Measurements from ENCODE around the gene IFNL4.
"Not testable (repeated sequence)": the region's sequence is repeated elsewhere in the genome, so short reads cannot be mapped to it uniquely, and the experiment has no call there.

IFNL4 gene

DNA sequence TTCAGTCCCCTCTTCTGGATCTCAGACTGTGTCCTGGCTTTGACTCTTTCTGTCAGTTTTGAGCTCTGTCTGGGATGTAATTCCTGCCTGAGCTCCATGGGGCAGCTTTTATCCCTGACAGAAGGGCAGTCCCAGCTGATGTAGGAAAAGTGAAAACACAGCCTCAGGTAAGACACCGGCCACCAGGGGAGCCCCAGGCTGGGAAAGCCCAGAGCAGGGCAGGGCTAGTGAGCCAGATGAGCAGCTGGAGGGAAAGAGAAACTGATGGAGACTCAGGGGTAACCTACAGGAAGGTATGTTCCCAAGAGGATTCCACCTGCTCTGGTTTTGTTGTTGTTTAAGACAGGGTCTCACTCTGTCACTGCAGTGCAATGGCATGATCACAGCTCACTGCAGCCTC is 3.5 kb downstream of the IFNL4 start:
- H3K9me3 ChIP-seq (ENCODE audit: control insufficient read depth in 2 of 2, low read length in 2 of 2); H3K4me3 ChIP-seq (ENCODE audit: low read length in 2 of 2); H3K27ac ChIP-seq (ENCODE audit: low read depth in 2 of 2, low read length in 2 of 2); H3K36me3 ChIP-seq (ENCODE audit: control insufficient read depth in 2 of 2, insufficient read depth in 2 of 2, low read length in 2 of 2); H3K4me1 ChIP-seq (ENCODE audit: control insufficient read depth in 2 of 2, insufficient read depth in 2 of 2, low read length in 2 of 2); H3K9ac ChIP-seq (ENCODE audit: low read depth in 1 of 2, low read length in 2 of 2): not testable (repeated sequence)
- H3K27me3 ChIP-seq (ENCODE audit: control insufficient read depth in 2 of 2, insufficient read depth in 2 of 2, low read length in 2 of 2): peaks cover 4 to 17% of the 10 kb centered on the region in 2 donors

GRCh38 chr19:39244410-39245100 is 4.1 kb downstream of the IFNL4 start, which contains the start of gene IFNL3:
Gene IFNL3 (minus strand): TSS chr19:39245006. CDS start chr19:39244967, 39 bp downstream.
- not testable (repeated sequence) for H3K4me3 ChIP-seq (ENCODE audit: low read length in 2 of 2); H3K4me1 ChIP-seq (ENCODE audit: control insufficient read depth in 2 of 2, insufficient read depth in 2 of 2, low read length in 2 of 2); H3K36me3 ChIP-seq (ENCODE audit: control insufficient read depth in 2 of 2, insufficient read depth in 2 of 2, low read length in 2 of 2); H3K27ac ChIP-seq (ENCODE audit: low read depth in 2 of 2, low read length in 2 of 2); H3K9ac ChIP-seq (ENCODE audit: low read depth in 1 of 2, low read length in 2 of 2); H3K9me3 ChIP-seq (ENCODE audit: control insufficient read depth in 2 of 2, low read length in 2 of 2)
- peaks cover 4 to 17% of the 10 kb centered on the region in 2 donors for H3K27me3 ChIP-seq (ENCODE audit: control insufficient read depth in 2 of 2, insufficient read depth in 2 of 2, low read length in 2 of 2)

- not testable (repeated sequence) for H3K36me3 ChIP-seq (ENCODE audit: control insufficient read depth in 2 of 2, insufficient read depth in 2 of 2, low read length in 2 of 2); H3K9ac ChIP-seq (ENCODE audit: low read depth in 1 of 2, low read length in 2 of 2); H3K27ac ChIP-seq (ENCODE audit: low read depth in 2 of 2, low read length in 2 of 2); H3K9me3 ChIP-seq (ENCODE audit: control insufficient read depth in 2 of 2, low read length in 2 of 2); H3K4me3 ChIP-seq (ENCODE audit: low read length in 2 of 2); H3K4me1 ChIP-seq (ENCODE audit: control insufficient read depth in 2 of 2, insufficient read depth in 2 of 2, low read length in 2 of 2)
- peaks cover 4 to 10% of the 10 kb centered on the region in 2 donors for H3K27me3 ChIP-seq (ENCODE audit: control insufficient read depth in 2 of 2, insufficient read depth in 2 of 2, low read length in 2 of 2)
These were observed 4.9 kb downstream of the IFNL4 start for GRCh38 chr19:39243741-39244140.

- Histone ChIP-seq H3K27ac (ENCODE audit: low read depth in 2 of 2, low read length in 2 of 2) (no peak overlapping the region), H3K27me3 (ENCODE audit: control insufficient read depth in 2 of 2, insufficient read depth in 2 of 2, low read length in 2 of 2) (no peaks in the 10 kb centered on the region)
These were observed 8.2 kb downstream of the IFNL4 start for GRCh38 chr19:39240421-39240820.

GRCh38 chr19:39238944-39239343 is 9.7 kb downstream of the IFNL4 start:
- H3K27ac ChIP-seq (ENCODE audit: low read depth in 2 of 2, low read length in 2 of 2): no peak overlapping the region
- H3K9ac ChIP-seq (ENCODE audit: low read depth in 1 of 2, low read length in 2 of 2): no peak overlapping the region
- no peaks in the 10 kb centered on the region for H3K36me3 ChIP-seq (ENCODE audit: control insufficient read depth in 2 of 2, insufficient read depth in 2 of 2, low read length in 2 of 2)
- H3K4me1 ChIP-seq (ENCODE audit: control insufficient read depth in 2 of 2, insufficient read depth in 2 of 2, low read length in 2 of 2): peaks cover 0 to 2% of the 10 kb centered on the region in 2 donors
- no peaks in the 10 kb centered on the region for H3K9me3 ChIP-seq (ENCODE audit: control insufficient read depth in 2 of 2, low read length in 2 of 2)
- H3K27me3 ChIP-seq (ENCODE audit: control insufficient read depth in 2 of 2, insufficient read depth in 2 of 2, low read length in 2 of 2): no peaks in the 10 kb centered on the region
- no peak overlapping the region for H3K4me3 ChIP-seq (ENCODE audit: low read length in 2 of 2)

More at GRCh38 chr19:39240421-39240820, 8.2 kb downstream of the IFNL4 start:
- no peak overlapping the region for H3K4me3 ChIP-seq (ENCODE audit: low read length in 2 of 2)
- peaks cover 0 to 2% of the 10 kb centered on the region in 2 donors for H3K4me1 ChIP-seq (ENCODE audit: control insufficient read depth in 2 of 2, insufficient read depth in 2 of 2, low read length in 2 of 2)
- H3K9ac ChIP-seq (ENCODE audit: low read depth in 1 of 2, low read length in 2 of 2): no peak overlapping the region
- H3K9me3 ChIP-seq (ENCODE audit: control insufficient read depth in 2 of 2, low read length in 2 of 2): no peaks in the 10 kb centered on the region
- no peaks in the 10 kb centered on the region for H3K36me3 ChIP-seq (ENCODE audit: control insufficient read depth in 2 of 2, insufficient read depth in 2 of 2, low read length in 2 of 2)

GRCh38 chr19:39238209-39238608 is 10.4 kb downstream of the IFNL4 start:
- Histone ChIP-seq H3K27me3 (ENCODE audit: control insufficient read depth in 2 of 2, insufficient read depth in 2 of 2, low read length in 2 of 2) (no peaks in the 10 kb centered on the region), H3K36me3 (ENCODE audit: control insufficient read depth in 2 of 2, insufficient read depth in 2 of 2, low read length in 2 of 2) (no peaks in the 10 kb centered on the region), H3K9ac (ENCODE audit: low read depth in 1 of 2, low read length in 2 of 2) (no peak overlapping the region), H3K4me1 (ENCODE audit: control insufficient read depth in 2 of 2, insufficient read depth in 2 of 2, low read length in 2 of 2) (peaks cover 0 to 2% of the 10 kb centered on the region in 2 donors), H3K27ac (ENCODE audit: low read depth in 2 of 2, low read length in 2 of 2) (no peak overlapping the region), H3K9me3 (ENCODE audit: control insufficient read depth in 2 of 2, low read length in 2 of 2) (no peaks in the 10 kb centered on the region), H3K4me3 (ENCODE audit: low read length in 2 of 2) (no peak overlapping the region)

DNA sequence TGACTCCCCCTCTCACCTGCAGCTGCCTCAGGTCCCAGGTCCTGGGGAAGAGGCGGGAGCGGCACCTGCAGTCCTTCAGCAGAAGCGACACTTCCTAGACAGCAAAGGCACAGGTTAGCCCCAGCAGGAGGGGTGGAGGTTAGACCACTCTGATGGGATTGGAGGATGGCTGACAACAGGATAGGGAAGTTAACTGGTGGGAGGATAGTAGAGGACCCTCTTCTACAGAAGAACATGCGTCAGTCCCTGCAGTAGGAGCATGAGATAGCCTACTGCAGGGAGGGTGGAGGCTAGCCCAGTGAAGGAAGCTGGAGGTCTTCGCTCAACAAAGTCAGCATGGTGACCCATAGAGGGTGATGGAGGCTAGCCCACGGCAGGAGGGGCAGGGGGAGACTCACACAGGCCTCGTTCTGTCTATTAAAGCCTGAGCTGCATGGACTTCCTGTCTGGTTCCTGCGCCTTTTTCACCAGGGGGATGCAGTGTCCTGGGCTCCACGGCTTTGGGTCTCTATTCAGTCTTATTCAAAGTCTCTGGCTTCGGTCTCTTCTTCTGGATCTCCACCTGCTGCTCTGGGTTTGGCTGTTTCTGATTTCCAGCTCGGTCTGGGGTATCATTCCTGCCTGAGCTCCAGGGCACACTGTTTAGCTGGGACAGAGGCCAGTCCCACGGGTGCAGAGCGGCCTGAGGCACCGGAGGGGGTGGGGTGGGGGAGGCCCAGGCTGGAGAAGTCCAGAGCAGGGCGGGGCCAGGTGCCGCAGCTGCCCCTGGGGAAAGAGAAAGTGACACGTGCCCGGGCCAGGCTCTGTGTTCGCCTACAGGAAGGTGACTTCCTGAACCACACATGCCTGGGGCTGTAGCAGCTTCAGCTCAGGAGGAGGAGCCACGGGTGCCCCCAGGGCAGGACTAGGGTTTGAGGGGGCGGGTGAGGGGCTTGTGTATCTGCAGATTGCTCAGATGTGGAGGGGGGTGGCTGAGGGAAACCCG is 11.2 kb downstream of the IFNL4 start:
- Histone ChIP-seq H3K4me3 (ENCODE audit: low read length in 2 of 2) (no peak overlapping the region), H3K27me3 (ENCODE audit: control insufficient read depth in 2 of 2, insufficient read depth in 2 of 2, low read length in 2 of 2) (no peaks in the 10 kb centered on the region), H3K9me3 (ENCODE audit: control insufficient read depth in 2 of 2, low read length in 2 of 2) (no peaks in the 10 kb centered on the region), H3K27ac (ENCODE audit: low read depth in 2 of 2, low read length in 2 of 2) (no peak overlapping the region), H3K9ac (ENCODE audit: low read depth in 1 of 2, low read length in 2 of 2) (no peak overlapping the region), H3K36me3 (ENCODE audit: control insufficient read depth in 2 of 2, insufficient read depth in 2 of 2, low read length in 2 of 2) (no peaks in the 10 kb centered on the region), H3K4me1 (ENCODE audit: control insufficient read depth in 2 of 2, insufficient read depth in 2 of 2, low read length in 2 of 2) (peaks cover 0 to 2% of the 10 kb centered on the region in 2 donors)

GRCh38 chr19:39236527-39236926 is 12.1 kb downstream of the IFNL4 start:
- H3K9me3 ChIP-seq (ENCODE audit: control insufficient read depth in 2 of 2, low read length in 2 of 2): no peaks in the 10 kb centered on the region
- no peak overlapping the region for H3K9ac ChIP-seq (ENCODE audit: low read depth in 1 of 2, low read length in 2 of 2)
- no peak overlapping the region for H3K4me3 ChIP-seq (ENCODE audit: low read length in 2 of 2)
- H3K27ac ChIP-seq (ENCODE audit: low read depth in 2 of 2, low read length in 2 of 2): no peak overlapping the region
- H3K4me1 ChIP-seq (ENCODE audit: control insufficient read depth in 2 of 2, insufficient read depth in 2 of 2, low read length in 2 of 2): peaks cover 0 to 2% of the 10 kb centered on the region in 2 donors
- H3K36me3 ChIP-seq (ENCODE audit: control insufficient read depth in 2 of 2, insufficient read depth in 2 of 2, low read length in 2 of 2): no peaks in the 10 kb centered on the region
- no peaks in the 10 kb centered on the region for H3K27me3 ChIP-seq (ENCODE audit: control insufficient read depth in 2 of 2, insufficient read depth in 2 of 2, low read length in 2 of 2)

DNA sequence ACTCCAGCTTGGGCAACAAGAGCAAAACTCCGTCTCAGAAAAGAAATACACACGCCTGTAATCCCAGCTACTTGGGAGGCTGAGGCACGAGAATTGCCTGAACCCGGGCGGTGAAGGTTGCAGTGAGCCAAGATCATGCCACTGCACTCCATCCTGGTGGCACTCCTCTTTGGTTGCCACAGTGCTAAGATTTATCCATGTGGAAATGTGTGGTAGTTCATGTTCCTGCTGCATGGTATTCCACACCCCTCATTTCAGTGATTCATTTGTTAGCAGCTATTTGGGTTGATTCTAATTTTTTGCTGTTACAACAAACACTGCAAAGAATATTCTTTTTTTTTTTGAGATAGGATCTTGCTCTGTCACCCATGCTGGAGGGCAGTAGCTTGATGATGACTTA is 15.9 kb downstream of the IFNL4 start:
- no peaks in the 10 kb centered on the region for H3K27me3 ChIP-seq (ENCODE audit: control insufficient read depth in 2 of 2, insufficient read depth in 2 of 2, low read length in 2 of 2)
- no peak overlapping the region for H3K4me3 ChIP-seq (ENCODE audit: low read length in 2 of 2)
- H3K9me3 ChIP-seq (ENCODE audit: control insufficient read depth in 2 of 2, low read length in 2 of 2): no peaks in the 10 kb centered on the region
- no peak overlapping the region for H3K9ac ChIP-seq (ENCODE audit: low read depth in 1 of 2, low read length in 2 of 2)
- H3K36me3 ChIP-seq (ENCODE audit: control insufficient read depth in 2 of 2, insufficient read depth in 2 of 2, low read length in 2 of 2): no peaks in the 10 kb centered on the region
- H3K4me1 ChIP-seq (ENCODE audit: control insufficient read depth in 2 of 2, insufficient read depth in 2 of 2, low read length in 2 of 2): no peaks in the 10 kb centered on the region
- no peak overlapping the region for H3K27ac ChIP-seq (ENCODE audit: low read depth in 2 of 2, low read length in 2 of 2)

GRCh38 chr19:39230096-39230764 is 18.4 kb downstream of the IFNL4 start:
- H3K27me3 ChIP-seq (ENCODE audit: control insufficient read depth in 2 of 2, insufficient read depth in 2 of 2, low read length in 2 of 2): no peaks in the 10 kb centered on the region
- H3K4me3 ChIP-seq (ENCODE audit: low read length in 2 of 2): no peak overlapping the region
- H3K4me1 ChIP-seq (ENCODE audit: control insufficient read depth in 2 of 2, insufficient read depth in 2 of 2, low read length in 2 of 2): no peaks in the 10 kb centered on the region
- H3K27ac ChIP-seq (ENCODE audit: low read depth in 2 of 2, low read length in 2 of 2): no peak overlapping the region
- no peak overlapping the region for H3K9ac ChIP-seq (ENCODE audit: low read depth in 1 of 2, low read length in 2 of 2)
- H3K9me3 ChIP-seq (ENCODE audit: control insufficient read depth in 2 of 2, low read length in 2 of 2): no peaks in the 10 kb centered on the region
- H3K36me3 ChIP-seq (ENCODE audit: control insufficient read depth in 2 of 2, insufficient read depth in 2 of 2, low read length in 2 of 2): no peaks in the 10 kb centered on the region
